ENCODE results near the gene OR6C2.
"Not testable (repeated sequence)": the region's sequence is repeated elsewhere in the genome, so short reads cannot be mapped to it uniquely, and the experiment has no call there.

OR6C2 gene

GRCh38 chr12:55443776-55444175 is at the start of gene OR6C2:
OR6C2 (plus strand) TSS chr12:55444076; CDS start chr12:55452214, 8,138 bp downstream.
- DNase-seq, result no peak

GRCh38 chr12:55396326-55396725 is 47.5 kb upstream of the OR6C2 start:
- no peak for DNase-seq

GRCh38 chr12:55400229-55400628 is 43.6 kb upstream of the OR6C2 start, which contains the start of gene OR6C65:
OR6C65 (plus strand) TSS chr12:55400529; CDS start chr12:55400529, 0 bp downstream.
- no peak for DNase-seq

GRCh38 chr12:55407866-55408265 is 36.0 kb upstream of the OR6C2 start:
- no peak for DNase-seq

GRCh38 chr12:55409133-55409532 is 34.7 kb upstream of the OR6C2 start:
- not testable (repeated sequence) for DNase-seq

- not testable (repeated sequence) for DNase-seq
Measured at GRCh38 chr12:55412138-55412537, 31.7 kb upstream of the OR6C2 start.

- DNase-seq, result not testable (repeated sequence)
Measured at GRCh38 chr12:55413498-55414388, 30.1 kb upstream of the OR6C2 start.

GRCh38 chr12:55414396-55414823 is 29.5 kb upstream of the OR6C2 start:
- not testable (repeated sequence) for DNase-seq

GRCh38 chr12:55414889-55415288 is 29.0 kb upstream of the OR6C2 start:
- not testable (repeated sequence) for DNase-seq

GRCh38 chr12:55416961-55417360 is 26.9 kb upstream of the OR6C2 start:
- DNase-seq, result no peak

- DNase-seq, result no peak
Measured at GRCh38 chr12:55420307-55420962, 23.4 kb upstream of the OR6C2 start.

GRCh38 chr12:55425954-55426353 is 17.9 kb upstream of the OR6C2 start, which contains the start of gene OR6C76:
OR6C76 (plus strand) TSS chr12:55426254; CDS start chr12:55426254, 0 bp downstream.
- no peak for DNase-seq

- no peak for DNase-seq
Measured at GRCh38 chr12:55428331-55429243, 15.3 kb upstream of the OR6C2 start.

- not testable (repeated sequence) for DNase-seq
Measured at GRCh38 chr12:55441233-55441632, 2.6 kb upstream of the OR6C2 start.

GRCh38 chr12:55445357-55445756 is 1.5 kb downstream of the OR6C2 start:
- DNase-seq, result no peak

GRCh38 chr12:55446326-55446725 is 2.5 kb downstream of the OR6C2 start:
- DNase-seq, result no peak

GRCh38 chr12:55448825-55449224 is 4.9 kb downstream of the OR6C2 start:
- no peak for DNase-seq

- DNase-seq, result not testable (repeated sequence)
Measured at GRCh38 chr12:55464926-55465325, 21.1 kb downstream of the OR6C2 start.

- no peak for DNase-seq
Measured at GRCh38 chr12:55467836-55468235, 24.0 kb downstream of the OR6C2 start.

GRCh38 chr12:55469291-55469690 is 25.4 kb downstream of the OR6C2 start:
- no peak for DNase-seq

GRCh38 chr12:55470088-55470829 is 26.4 kb downstream of the OR6C2 start, which contains the start of gene OR6C70:
OR6C70 (minus strand) TSS chr12:55470138; CDS start chr12:55470138, 0 bp downstream.
- no peak for DNase-seq

- DNase-seq, result no peak
Measured at GRCh38 chr12:55472264-55472663, 28.4 kb downstream of the OR6C2 start.
